Endodermal cell (in vitro differentiated cells): ENCODE measurements around the gene OGDH. TPM values are rescaled to one million over a fixed set of nuclear protein-coding genes. Genes with fewer than 3 reads are reported as not detected.

Source experiments
- DNase-seq: peaks from one replicate; pipeline ENCODE4 v3.0.0-alpha.2; 2017
- H3K27ac ChIP-seq: 2 replicates; pipeline ENCODE4 v1.5.1; 2013; ENCODE audit warnings: mild to moderate bottlenecking, low read depth, low read length, moderate library complexity
- H3K27me3 ChIP-seq: 2 replicates; pipeline ENCODE4 v1.6.1; 2013; ENCODE audit warnings: mild to moderate bottlenecking, low read length, moderate library complexity; ENCODE audit not compliant: insufficient read depth, control insufficient read depth, poor library complexity, severe bottlenecking
- H3K36me3 ChIP-seq: 2 replicates; pipeline ENCODE4 v1.7.0; 2013; ENCODE audit warnings: mild to moderate bottlenecking, low read length, moderate library complexity; ENCODE audit not compliant: control insufficient read depth, insufficient read depth
- H3K4me1 ChIP-seq: one replicate; pipeline ENCODE4 v1.7.0; 2013; ENCODE audit warnings: low read length; ENCODE audit not compliant: control insufficient read depth, insufficient read depth
- H3K4me3 ChIP-seq: 2 replicates; pipeline ENCODE4 v1.5.1; 2013; ENCODE audit warnings: mild to moderate bottlenecking, low read length, moderate library complexity
- H3K9ac ChIP-seq: 2 replicates; pipeline ENCODE4 v1.6.1; 2013; ENCODE audit warnings: mild to moderate bottlenecking, low read length, moderate library complexity; ENCODE audit not compliant: poor library complexity, severe bottlenecking; ENCODE audit errors: extremely low read depth
- H3K9me3 ChIP-seq: 2 replicates; pipeline ENCODE4 v1.6.1; 2013; ENCODE audit warnings: mild to moderate bottlenecking, low read length, moderate library complexity; ENCODE audit not compliant: control insufficient read depth
- H3K27ac Mint-ChIP-seq: 2 replicates; pipeline ENCODE4 v1.8.0; 2020; ENCODE audit warnings: mixed read lengths
- H3K27me3 Mint-ChIP-seq: 2 replicates; pipeline ENCODE4 v1.8.0; 2021; ENCODE audit warnings: mild to moderate bottlenecking, mixed read lengths; ENCODE audit not compliant: insufficient read depth
- H3K36me3 Mint-ChIP-seq: 2 replicates; pipeline ENCODE4 v1.8.0; 2020; ENCODE audit warnings: low read depth, mixed read lengths
- H3K4me1 Mint-ChIP-seq: 2 replicates; pipeline ENCODE4 v1.8.0; 2020; ENCODE audit warnings: mixed read lengths
- H3K4me3 Mint-ChIP-seq: 2 replicates; pipeline ENCODE4 v1.8.0; 2020; ENCODE audit warnings: mild to moderate bottlenecking, moderate library complexity, mixed read lengths
- H3K9me3 Mint-ChIP-seq: 2 replicates; pipeline ENCODE4 v1.8.0; 2020; ENCODE audit warnings: mild to moderate bottlenecking, mixed read lengths
- WGBS, 2 experiments: methylation state at CpG; one replicate each; pipeline versions ENCODE4 v1.1.5 to v1.1.7; 2013; ENCODE audit warnings: missing lambda C conversion rate in 2 of 2, mixed read lengths in 1 of 2; ENCODE audit not compliant: insufficient coverage in 1 of 2, insufficient read length in 1 of 2; 5-methylcytosine and 5-hydroxymethylcytosine counted together
- total RNA-seq, 2 donors: library from RNA; stranded (reverse); fragmentation: NEBNext Ultra II Directional in 1 of 2; extraction: Animal tissue kit (Norgen Biotek cat#: 25700) in 1 of 2; gene quantifications; 2 replicates in 1 of 2; 3 replicates in 1 of 2; pipeline ENCODE4 v1.2.1, GENCODE V29; 2021
- TF ChIP-seq, protein P1 (sequence below): fragments of 200-600 bp; sonication (generic); conservative IDR thresholded peaks from 2 replicates; pipeline ENCODE4 v1.5.0; 2021; ENCODE audit warnings: antibody characterized with exemption, mild to moderate bottlenecking

OGDH gene
- total RNA-seq, 2 donors from 2014 or later, result 82.5 to 96.0 TPM

DNA sequence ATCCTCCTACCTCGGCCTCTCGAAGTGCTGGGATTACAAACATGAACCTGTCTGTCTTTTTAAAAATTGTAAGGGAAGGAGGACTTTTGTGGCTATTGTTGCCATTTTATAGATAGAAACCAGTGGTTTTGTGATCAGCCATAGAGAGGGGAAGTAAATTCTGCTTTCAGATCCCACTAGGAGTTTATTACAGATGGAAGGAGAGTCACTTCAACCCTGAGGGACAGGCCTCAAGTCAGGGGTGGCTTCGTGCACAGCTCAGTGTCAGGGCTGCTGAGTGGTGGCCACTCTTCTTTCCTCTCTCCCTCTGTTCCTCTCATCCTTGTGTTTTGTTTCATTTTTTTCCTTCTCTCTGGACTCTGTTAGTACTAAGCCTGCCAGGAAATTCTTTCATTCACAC, 60.8 kb downstream of the OGDH start:
- H3K27me3 ChIP-seq, result no peaks in the 10 kb centered on the region
- no peak overlapping the region for H3K27ac ChIP-seq
- no peak overlapping the region for H3K9ac ChIP-seq
- Mint-ChIP-seq H3K27ac (no peak overlapping the region), H3K4me3 (no peak overlapping the region), H3K27me3 (no peaks in the 10 kb centered on the region), H3K9me3 (no peaks in the 10 kb centered on the region), H3K36me3 (peaks cover 26% of the 10 kb centered on the region), H3K4me1 (peaks cover 10% of the 10 kb centered on the region)
- peaks cover 25% of the 10 kb centered on the region for H3K36me3 ChIP-seq
- TF ChIP-seq, protein P1, sequence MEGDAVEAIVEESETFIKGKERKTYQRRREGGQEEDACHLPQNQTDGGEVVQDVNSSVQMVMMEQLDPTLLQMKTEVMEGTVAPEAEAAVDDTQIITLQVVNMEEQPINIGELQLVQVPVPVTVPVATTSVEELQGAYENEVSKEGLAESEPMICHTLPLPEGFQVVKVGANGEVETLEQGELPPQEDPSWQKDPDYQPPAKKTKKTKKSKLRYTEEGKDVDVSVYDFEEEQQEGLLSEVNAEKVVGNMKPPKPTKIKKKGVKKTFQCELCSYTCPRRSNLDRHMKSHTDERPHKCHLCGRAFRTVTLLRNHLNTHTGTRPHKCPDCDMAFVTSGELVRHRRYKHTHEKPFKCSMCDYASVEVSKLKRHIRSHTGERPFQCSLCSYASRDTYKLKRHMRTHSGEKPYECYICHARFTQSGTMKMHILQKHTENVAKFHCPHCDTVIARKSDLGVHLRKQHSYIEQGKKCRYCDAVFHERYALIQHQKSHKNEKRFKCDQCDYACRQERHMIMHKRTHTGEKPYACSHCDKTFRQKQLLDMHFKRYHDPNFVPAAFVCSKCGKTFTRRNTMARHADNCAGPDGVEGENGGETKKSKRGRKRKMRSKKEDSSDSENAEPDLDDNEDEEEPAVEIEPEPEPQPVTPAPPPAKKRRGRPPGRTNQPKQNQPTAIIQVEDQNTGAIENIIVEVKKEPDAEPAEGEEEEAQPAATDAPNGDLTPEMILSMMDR, result no peak
- H3K4me3 ChIP-seq, result no peak overlapping the region
- no peaks in the 10 kb centered on the region for H3K4me1 ChIP-seq
- WGBS, 2 experiments, result 87 to 94% methylated on average over 3 of the region's 3 CpGs
- no peaks in the 10 kb centered on the region for H3K9me3 ChIP-seq
- no peak for DNase-seq

DNA sequence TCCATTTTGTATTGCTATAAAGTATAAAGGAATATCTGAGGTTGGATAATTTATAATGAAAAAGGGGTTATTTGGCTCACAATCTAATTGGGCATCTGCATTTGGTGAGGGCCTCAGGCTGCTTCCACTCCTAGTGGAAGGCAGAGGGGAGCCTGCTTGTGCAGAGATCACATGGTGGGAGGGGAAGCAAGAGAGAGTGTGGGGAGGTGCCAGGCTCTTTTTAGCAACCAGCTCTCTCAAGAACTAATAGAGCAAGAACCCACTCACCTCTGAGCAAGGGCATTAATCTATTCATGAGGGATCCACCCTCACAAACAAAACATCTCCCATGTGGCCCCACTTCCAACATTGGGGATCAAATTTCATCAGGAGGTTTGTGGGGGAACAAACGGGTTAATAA, 64.6 kb downstream of the OGDH start:
- Histone ChIP-seq H3K27me3 (no peaks in the 10 kb centered on the region), H3K9ac (no peak overlapping the region), H3K9me3 (no peaks in the 10 kb centered on the region), H3K4me3 (no peak overlapping the region), H3K36me3 (peaks cover 30% of the 10 kb centered on the region), H3K4me1 (no peaks in the 10 kb centered on the region), H3K27ac (no peak overlapping the region)
- H3K9me3 Mint-ChIP-seq, result no peaks in the 10 kb centered on the region
- H3K27ac Mint-ChIP-seq, result peak overlapping the region; percentile 38
- TF ChIP-seq, protein P1, result no peak
- WGBS, 2 experiments, result 78 to 84% methylated on average over 1 of the region's 1 CpG
- H3K27me3 Mint-ChIP-seq, result no peaks in the 10 kb centered on the region
- H3K4me1 Mint-ChIP-seq, result peaks cover 2% of the 10 kb centered on the region
- DNase-seq, result no peak
- no peak overlapping the region for H3K4me3 Mint-ChIP-seq
- H3K36me3 Mint-ChIP-seq, result peaks cover 51% of the 10 kb centered on the region

DNA sequence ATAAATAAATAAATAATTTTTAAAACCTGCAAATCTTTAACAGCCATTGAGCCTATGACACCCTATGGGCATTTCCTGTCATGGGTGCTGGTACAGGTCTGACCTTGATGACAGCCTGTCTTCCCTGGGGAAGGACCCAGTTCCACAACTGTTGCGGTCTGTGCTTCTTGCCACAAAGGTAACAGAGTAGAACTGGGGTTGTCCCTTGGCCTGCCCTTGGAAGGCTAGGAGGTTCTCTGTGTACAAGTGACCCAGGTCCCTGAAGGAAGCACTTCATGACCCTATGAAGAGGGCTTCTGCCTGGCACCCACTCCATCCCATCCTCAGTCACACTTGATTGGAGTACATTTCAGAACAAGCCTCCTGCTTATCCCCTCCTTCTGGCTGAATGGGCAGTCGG, 66.9 kb downstream of the OGDH start:
- no peaks in the 10 kb centered on the region for H3K27me3 Mint-ChIP-seq
- H3K4me3 Mint-ChIP-seq, result no peak overlapping the region
- no peak overlapping the region for H3K27ac Mint-ChIP-seq
- Histone ChIP-seq H3K4me1 (no peaks in the 10 kb centered on the region), H3K36me3 (peaks cover 24% of the 10 kb centered on the region), H3K9ac (no peak overlapping the region), H3K27me3 (no peaks in the 10 kb centered on the region), H3K4me3 (no peak overlapping the region), H3K27ac (no peak overlapping the region), H3K9me3 (no peaks in the 10 kb centered on the region)
- H3K36me3 Mint-ChIP-seq, result peaks cover 50% of the 10 kb centered on the region
- TF ChIP-seq, protein P1, result no peak
- H3K9me3 Mint-ChIP-seq, result no peaks in the 10 kb centered on the region
- DNase-seq, result no peak
- no peaks in the 10 kb centered on the region for H3K4me1 Mint-ChIP-seq
- WGBS, 2 experiments, result 94% methylated on average over 2 of the region's 2 CpGs; no CpG with 5 or more reads in 1 of the 2 experiments
